ENCODE results near the gene UBE2Q2.

The UBE2Q2 gene

GRCh38 chr15:75817138-75817935 is 25.9 kb upstream of the UBE2Q2 start:
- Histone ChIP-seq H4K20me1 (ENCODE audit: insufficient read depth) (no peaks in the 10 kb centered on the region), H3K36me3 (ENCODE audit: insufficient read depth) (no peaks in the 10 kb centered on the region), H3K27ac (peak overlapping the region; percentile 27; the same call in 1 of the 2 replicates), H3K27me3 (ENCODE audit: insufficient read depth, low read depth) (no peaks in the 10 kb centered on the region), H3K4me3 (IDR thresholded peaks at IDR 0.05; ENCODE audit: insufficient read depth, low read depth, low read length) (no peak overlapping the region), H3K9ac (no peak overlapping the region), H2AFZ (ENCODE audit: low read depth) (peak overlapping the region; percentile 92), H3K4me1 (ENCODE audit: low read depth, poor library complexity, severe bottlenecking) (peaks cover 22% of the 10 kb centered on the region), H3K79me2 (ENCODE audit: insufficient read depth, low read depth) (no peaks in the 10 kb centered on the region), H3K4me2 (peak overlapping the region; percentile 92)
- TF ChIP-seq CTCF (conservative IDR thresholded peaks at IDR 0.05; ENCODE audit: low read depth, low read length): no peak

GRCh38 chr15:75820206-75820605 is 23.0 kb upstream of the UBE2Q2 start:
- H3K27ac ChIP-seq: no peak overlapping the region
- H3K4me2 ChIP-seq: no peak overlapping the region
- H3K9ac ChIP-seq: no peak overlapping the region
- TF ChIP-seq CTCF (conservative IDR thresholded peaks at IDR 0.05; ENCODE audit: low read depth, low read length): no peak
- no peaks in the 10 kb centered on the region for H4K20me1 ChIP-seq (ENCODE audit: insufficient read depth)
- no peaks in the 10 kb centered on the region for H3K79me2 ChIP-seq (ENCODE audit: insufficient read depth, low read depth)
- H3K4me3 ChIP-seq (IDR thresholded peaks at IDR 0.05; ENCODE audit: insufficient read depth, low read depth, low read length): no peak overlapping the region
- peaks cover 22% of the 10 kb centered on the region for H3K4me1 ChIP-seq (ENCODE audit: low read depth, poor library complexity, severe bottlenecking)
- no peaks in the 10 kb centered on the region for H3K27me3 ChIP-seq (ENCODE audit: insufficient read depth, low read depth)
- H2AFZ ChIP-seq (ENCODE audit: low read depth): no peak overlapping the region
- no peaks in the 10 kb centered on the region for H3K36me3 ChIP-seq (ENCODE audit: insufficient read depth)

GRCh38 chr15:75821786-75822345 is 21.4 kb upstream of the UBE2Q2 start:
- H3K4me2 ChIP-seq: no peak overlapping the region
- H4K20me1 ChIP-seq (ENCODE audit: insufficient read depth): no peaks in the 10 kb centered on the region
- no peak overlapping the region for H2AFZ ChIP-seq (ENCODE audit: low read depth)

GRCh38 chr15:75822685-75823278 is 20.5 kb upstream of the UBE2Q2 start:
- Histone ChIP-seq H3K4me1 (ENCODE audit: low read depth, poor library complexity, severe bottlenecking) (peaks cover 5% of the 10 kb centered on the region), H2AFZ (ENCODE audit: low read depth) (no peak overlapping the region), H3K36me3 (ENCODE audit: insufficient read depth) (no peaks in the 10 kb centered on the region), H3K9ac (no peak overlapping the region), H4K20me1 (ENCODE audit: insufficient read depth) (no peaks in the 10 kb centered on the region), H3K27ac (no peak overlapping the region), H3K79me2 (ENCODE audit: insufficient read depth, low read depth) (no peaks in the 10 kb centered on the region), H3K27me3 (ENCODE audit: insufficient read depth, low read depth) (no peaks in the 10 kb centered on the region), H3K4me3 (IDR thresholded peaks at IDR 0.05; ENCODE audit: insufficient read depth, low read depth, low read length) (no peak overlapping the region), H3K4me2 (no peak overlapping the region)
- no peak for TF ChIP-seq CTCF (conservative IDR thresholded peaks at IDR 0.05; ENCODE audit: low read depth, low read length)

More at GRCh38 chr15:75821786-75822345, 21.4 kb upstream of the UBE2Q2 start:
- Histone ChIP-seq H3K9ac (no peak overlapping the region), H3K79me2 (ENCODE audit: insufficient read depth, low read depth) (no peaks in the 10 kb centered on the region), H3K27ac (no peak overlapping the region), H3K4me3 (IDR thresholded peaks at IDR 0.05; ENCODE audit: insufficient read depth, low read depth, low read length) (no peak overlapping the region), H3K27me3 (ENCODE audit: insufficient read depth, low read depth) (no peaks in the 10 kb centered on the region), H3K36me3 (ENCODE audit: insufficient read depth) (no peaks in the 10 kb centered on the region), H3K4me1 (ENCODE audit: low read depth, poor library complexity, severe bottlenecking) (peaks cover 14% of the 10 kb centered on the region)
- no peak for TF ChIP-seq CTCF (conservative IDR thresholded peaks at IDR 0.05; ENCODE audit: low read depth, low read length)
